ENCODE measurements around the gene TXNDC17.
"Not testable (repeated sequence)": the region's sequence is repeated elsewhere in the genome, so short reads cannot be mapped to it uniquely, and the experiment has no call there.

TXNDC17 gene

DNA sequence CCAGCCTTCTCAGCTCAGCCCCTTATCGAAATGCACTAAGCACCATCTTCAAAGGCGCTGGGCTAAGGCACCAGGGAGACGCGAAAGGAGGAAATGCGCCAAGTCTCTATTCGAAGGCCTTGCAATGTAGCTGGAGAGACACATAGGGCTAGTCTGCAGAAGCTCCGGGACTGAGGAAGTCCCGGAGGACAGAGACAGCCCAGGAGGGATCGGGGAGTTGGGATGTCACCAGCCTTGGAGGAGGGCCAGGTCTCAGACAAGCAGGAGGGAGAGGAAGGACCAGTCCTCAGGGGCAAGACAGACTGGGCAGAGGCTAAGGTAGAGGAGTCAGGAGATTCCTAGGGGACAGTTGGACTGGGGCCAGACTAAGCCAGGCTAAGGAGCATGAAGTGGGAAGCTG, 19.2 kb downstream of the TXNDC17 start:
- no peak for DNase-seq (ENCODE audit: low read depth, low spot score)

DNA sequence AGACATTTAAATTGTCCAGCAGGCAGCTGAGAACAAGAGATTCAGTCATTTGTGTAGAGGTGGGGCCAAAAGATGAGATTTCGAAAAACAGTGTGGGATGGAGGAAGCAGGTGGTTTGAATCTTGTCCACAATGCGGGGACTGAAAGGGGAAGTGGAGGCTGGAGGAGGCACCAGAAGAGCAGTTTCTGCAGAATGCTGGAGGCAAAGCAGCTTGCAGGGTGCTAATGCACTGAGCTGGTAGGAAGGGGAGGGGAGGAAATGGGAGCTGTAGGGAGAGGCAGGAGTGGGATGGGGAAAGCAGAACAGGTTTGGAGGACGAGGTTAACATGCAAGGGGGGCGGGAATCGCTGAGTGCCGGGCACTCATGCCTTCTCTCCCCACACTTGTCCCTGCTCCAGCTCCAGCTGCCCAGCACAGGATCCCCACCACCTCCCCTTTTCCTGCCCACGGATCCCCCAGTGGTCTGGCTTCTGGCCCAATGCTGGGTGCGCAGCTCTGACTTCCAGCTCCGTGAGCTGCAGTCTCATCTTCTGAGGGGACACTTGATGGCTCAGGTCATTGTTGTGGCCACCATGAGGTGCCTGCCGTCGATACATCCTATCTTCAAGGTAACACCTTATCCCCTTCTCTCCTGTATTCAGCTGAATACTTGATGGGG, 20.1 kb downstream of the TXNDC17 start:
- DNase-seq (ENCODE audit: low read depth, low spot score) = no peak

DNA sequence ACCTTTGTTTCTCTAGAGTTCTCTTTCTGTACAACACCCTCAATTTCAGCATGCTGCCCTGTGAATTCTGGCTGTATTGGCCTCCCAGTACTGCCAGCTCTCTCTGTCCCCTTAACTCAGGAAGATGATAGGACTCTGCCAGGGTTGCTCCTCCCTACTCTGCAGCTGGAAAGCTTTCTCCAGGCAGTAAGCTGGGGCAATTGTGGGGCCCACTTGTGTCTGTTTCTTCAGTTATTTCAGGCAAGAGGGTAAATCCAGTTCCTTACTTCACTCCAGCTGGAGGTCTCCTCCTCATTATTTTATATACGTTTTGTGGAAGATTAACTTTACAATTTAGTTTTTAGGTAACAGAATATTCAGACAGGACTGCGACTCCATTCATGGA, 20.6 kb downstream of the TXNDC17 start:
- DNase-seq (ENCODE audit: low read depth, low spot score) = no peak

DNA sequence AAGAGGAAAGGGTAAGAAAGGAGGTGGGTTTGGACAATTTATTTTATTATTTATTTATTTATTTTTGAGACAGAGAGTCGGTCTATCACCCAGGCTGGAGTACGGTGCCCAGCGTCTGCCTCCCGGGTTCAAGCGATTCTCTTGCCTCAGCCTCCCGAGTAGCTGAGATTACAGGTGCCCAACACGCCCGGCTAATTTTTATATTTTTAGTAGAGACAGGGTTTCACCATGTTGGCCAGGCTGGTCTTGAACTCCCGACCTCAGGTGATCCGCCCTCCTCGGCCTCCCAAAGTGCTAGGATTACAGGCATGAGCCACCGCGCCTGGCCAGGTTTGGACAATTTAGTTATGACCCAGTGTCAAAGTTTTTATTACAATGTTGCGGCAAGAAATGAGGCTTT, 22.3 kb downstream of the TXNDC17 start:
- DNase-seq (ENCODE audit: low read depth, low spot score) = not testable (repeated sequence)

DNA sequence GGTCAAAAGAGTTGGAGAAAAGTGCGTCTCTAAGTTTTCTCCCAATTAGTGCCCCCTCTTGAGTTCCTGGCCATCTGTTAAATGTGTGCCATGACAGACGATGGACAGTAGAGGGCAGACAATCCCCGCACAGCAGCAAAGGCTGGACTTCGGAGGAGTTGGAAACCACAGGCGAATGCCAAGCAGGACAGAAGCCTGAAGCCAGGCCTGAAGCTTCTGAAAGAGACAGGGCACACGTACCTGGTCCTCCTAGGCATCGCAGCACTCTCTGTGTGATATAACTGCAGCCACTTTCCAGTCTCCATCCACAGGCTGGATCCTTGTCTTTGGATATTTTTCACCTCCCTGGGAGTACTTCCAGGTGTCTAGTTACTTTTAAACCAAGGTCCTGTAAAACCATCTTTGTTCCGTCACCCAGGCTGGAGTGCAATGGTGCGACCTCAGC, 25.2 kb downstream of the TXNDC17 start:
- peak; percentile 91 for DNase-seq (ENCODE audit: low read depth, low spot score)

DNA sequence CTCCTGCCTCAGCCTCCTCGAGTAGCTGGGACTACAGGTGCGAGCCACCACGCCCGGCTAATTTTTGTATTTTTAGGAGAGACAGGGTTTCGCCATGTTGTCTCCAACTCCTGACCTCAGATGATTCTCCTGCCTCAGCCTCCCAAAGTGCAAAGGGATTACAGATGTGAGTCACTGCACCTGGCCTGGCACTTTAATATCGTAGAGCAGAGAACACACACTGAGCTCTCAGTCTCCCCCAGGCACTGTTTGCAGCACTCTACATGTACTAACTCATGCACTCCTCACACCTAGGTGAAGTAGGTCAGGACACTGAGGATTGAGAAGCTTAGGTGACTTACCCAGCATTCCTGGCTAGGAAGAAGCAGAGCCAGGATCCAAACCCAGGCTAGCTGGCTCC, 25.7 kb downstream of the TXNDC17 start:
- no peak for DNase-seq (ENCODE audit: low read depth, low spot score)

DNA sequence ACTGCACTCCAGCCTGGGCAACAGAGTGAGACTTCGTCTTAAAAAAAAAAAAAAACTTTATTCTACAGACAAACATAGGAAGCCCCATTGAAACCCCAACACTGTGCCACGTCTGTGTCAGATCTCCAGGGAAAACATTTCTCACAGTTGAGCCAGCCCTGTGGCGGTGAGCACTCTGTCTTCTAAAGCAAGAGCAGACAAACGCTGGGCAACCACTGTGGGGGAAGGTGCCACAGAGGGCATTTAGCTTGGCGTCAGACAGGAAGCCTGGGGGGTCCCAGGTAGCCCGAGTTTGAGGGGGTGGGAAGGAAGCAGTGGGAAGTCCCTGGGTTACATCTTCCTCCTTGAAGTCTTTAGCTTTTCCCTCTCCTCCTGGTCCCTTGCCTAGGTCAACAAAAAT, 26.7 kb downstream of the TXNDC17 start:
- DNase-seq (ENCODE audit: low read depth, low spot score) = no peak

DNA sequence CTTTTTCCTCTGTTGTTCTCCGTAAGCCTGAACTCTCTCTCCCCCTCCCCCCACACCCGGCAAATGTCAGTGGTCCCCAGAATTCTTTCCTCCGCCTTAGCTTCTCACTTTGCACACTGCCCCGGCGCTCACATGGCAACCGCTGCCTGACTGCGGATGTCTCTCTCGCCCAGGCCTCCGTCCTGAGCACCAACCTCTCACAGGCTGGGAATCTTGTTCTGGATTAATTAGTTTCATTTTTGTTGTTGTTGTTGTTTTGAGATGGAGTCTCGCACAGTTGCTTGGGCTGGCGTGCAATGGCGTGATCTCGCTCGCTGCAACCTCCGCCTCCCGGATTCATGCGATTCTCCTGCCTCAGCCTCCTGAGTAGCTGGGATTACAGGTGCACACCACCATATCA, 27.4 kb downstream of the TXNDC17 start:
- DNase-seq (ENCODE audit: low read depth, low spot score) = no peak

DNA sequence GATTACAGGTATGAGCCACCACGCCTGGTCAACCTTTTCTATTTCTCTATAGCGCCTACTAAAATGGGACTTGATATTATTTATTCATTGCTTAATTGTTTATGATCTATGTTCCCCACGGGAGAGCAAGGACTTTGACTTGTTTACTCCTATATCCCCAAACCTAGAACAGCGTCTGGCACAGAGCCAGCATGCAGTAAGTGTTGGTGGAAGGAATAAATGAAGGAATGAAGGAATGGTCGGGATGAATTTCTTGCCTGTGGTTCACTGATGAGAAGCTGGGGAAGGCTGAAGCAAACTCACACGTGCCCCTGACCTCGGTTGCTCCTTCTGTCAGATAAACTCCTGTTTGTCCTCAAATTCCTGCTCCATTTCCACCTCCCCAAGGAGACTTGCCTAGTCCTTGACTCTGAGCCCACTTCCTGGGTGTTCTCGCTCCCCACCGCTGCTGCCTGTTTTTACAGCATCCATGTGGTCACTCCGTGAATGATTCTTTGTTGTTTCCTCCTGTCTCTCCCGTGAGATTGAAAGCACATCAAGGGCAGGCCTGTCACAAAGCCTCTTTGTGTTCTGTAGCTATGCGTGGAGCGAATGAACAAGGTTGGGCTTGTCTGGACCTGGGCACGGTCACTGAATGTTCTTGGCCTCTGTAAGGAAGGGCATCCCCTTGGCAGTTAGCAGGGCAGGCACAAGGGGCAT, 28.0 kb downstream of the TXNDC17 start:
- no peak for DNase-seq (ENCODE audit: low read depth, low spot score)

DNA sequence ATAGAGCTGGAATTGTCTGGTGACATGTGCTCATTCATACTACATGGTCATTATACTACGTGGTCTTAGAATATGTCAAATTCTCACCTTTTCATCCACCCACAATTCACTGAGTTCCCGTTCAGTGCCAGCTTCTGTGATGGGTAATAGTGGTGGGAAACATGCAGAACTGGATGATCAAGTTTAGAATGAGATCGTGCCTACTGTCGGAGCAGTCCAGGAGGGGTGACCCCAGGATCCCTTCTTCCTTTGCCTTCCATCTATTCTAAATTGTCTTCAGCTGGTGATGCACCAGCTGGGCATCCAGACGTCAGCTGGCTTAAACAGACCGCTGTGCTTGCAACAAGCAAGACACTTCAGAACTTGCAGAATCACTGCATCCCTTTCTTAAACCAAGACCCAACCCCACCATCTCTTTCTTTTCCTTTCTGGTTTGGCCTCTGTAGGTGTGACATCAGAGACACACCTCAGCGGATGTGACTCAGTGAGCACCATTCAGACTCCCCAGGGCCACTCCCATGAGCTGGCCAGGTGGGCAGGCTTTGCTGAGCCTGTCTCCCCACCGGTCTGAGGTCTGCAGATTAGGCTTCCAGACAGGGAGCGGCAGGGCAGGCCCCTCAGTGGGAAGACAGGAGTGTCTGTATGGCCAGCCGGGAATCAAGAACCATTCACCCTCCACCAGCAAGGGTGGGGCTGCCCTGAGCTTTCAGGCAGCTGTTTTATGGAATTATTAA, 28.8 kb downstream of the TXNDC17 start:
- DNase-seq (ENCODE audit: low read depth, low spot score) = no peak

DNA sequence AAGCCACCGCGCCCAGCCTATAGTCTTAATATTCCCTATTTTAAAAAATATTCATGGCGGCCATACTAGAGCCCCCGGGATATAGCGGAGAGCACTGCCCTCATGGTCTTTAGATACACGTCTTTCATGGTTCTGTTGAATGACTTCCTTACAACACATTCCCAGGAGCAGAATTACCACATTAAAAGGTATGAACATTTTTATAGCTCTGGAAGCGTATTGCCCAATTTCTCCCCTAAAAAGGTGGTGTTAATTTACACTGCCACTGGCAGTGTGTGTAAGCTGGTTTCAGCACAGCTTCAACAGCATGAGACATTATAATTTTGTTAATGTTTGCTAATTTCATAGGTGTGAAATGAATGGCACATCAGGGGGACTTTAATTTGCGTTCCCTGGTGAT, 29.7 kb downstream of the TXNDC17 start:
- DNase-seq (ENCODE audit: low read depth, low spot score) = no peak

DNA sequence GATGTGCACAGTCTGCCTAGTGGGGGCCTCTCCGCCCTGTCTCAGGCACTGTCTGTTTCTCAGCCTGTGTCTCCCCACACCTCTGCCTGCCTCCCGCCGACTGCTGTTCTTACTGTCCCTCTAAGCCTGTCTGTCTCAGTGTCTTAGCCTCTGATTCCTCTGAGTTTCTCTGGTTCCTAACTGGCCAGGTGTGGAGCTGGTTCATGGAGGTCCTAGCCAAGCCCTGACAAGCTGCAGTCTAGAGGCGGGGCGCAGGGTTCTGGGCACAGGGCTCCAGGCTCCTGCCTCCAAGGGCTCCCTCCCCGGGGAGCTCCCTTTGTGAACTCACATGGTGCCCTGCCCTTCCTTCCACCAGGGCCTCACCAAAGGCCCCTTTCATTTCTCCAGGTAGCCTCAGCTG, 30.1 kb downstream of the TXNDC17 start:
- DNase-seq (ENCODE audit: low read depth, low spot score) = no peak

DNA sequence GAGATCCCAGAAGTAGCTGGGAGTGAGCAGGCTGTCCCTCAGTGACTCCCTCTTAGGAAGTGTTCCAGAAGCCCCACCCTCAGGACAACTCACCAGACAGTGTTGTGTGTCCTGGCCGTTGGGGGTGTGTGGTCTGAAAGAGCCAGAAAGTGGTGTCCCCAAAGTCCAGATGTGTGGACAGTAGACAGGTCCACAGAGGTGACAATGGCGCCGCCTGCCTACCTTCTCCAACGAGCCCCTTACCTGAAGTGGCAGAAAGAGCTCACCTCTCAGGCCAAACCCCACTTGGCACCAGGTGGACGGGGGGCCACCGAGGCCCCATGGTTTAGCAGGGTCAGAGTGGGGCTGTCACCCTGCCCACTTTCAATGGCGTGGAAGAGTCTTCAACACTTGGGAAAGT, 30.6 kb downstream of the TXNDC17 start:
- no peak for DNase-seq (ENCODE audit: low read depth, low spot score)

DNA sequence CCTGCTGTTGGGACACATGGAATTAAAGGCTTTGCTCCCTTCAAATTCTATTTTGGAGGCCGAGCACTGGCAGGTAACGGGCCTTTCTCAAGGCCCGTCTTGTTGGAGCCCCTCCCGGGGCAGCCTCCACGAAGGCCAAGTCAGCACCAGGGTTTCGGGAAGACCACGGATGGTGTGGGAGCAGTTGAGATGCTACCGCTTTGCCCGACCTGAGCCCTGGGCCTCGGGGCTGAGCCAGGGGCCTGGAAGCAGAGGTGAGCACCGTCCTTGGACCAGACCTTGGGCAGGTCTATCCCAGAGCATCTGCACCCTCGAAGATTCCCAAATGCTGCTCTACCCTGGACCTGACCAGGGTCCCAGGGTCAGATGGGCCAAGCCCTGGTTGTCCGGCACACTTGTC, 33.7 kb downstream of the TXNDC17 start:
- DNase-seq (ENCODE audit: low read depth, low spot score) = no peak

DNA sequence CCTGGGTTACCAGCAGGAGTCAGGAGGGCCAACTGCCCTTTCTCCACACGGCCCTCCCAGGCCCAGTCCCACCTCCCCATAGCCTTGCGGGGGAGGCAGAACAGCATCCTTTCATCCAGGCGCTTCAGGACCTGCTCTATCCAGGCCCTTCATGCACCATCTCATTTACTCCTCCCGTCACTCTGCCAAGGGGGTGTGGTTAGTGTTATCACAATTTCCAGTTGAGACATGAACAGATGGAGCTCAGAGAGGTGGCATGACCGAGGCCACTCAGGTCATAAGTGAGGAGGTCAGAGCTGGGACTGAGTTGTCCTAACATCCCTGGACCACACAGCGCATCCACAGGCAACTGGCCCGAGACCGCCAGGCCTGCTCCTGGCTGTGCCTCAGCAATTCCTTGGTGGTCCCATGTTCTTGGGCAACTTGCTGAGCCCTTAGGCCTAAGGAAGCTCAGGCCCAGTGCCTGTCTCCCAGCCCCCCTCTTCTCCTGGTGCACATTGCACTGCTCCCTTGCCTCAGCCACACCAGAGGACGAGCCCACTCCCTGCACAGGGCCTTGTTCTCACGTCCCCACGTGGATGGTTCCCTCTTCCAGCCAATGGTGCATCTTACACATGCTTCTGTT, 34.5 kb downstream of the TXNDC17 start:
- DNase-seq (ENCODE audit: low read depth, low spot score) = no peak

DNA sequence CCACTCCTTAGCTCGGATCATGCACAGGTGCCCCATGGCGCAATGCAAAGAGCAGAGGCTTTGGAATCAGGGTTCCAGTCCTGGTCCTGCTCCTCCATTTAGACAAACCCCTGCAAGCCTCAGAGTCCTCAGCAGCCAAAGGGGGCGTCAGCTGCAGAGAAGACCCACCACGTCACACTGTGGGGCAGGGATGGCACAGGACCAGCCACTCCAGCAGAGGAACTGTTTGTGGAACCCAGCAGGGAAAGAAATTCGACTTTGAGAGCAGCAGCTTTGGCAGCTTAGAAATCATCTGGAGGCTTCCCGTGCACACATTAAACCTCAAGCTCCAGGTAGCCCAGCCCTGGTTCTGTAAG, 35.9 kb downstream of the TXNDC17 start:
- no peak for DNase-seq (ENCODE audit: low read depth, low spot score)

DNA sequence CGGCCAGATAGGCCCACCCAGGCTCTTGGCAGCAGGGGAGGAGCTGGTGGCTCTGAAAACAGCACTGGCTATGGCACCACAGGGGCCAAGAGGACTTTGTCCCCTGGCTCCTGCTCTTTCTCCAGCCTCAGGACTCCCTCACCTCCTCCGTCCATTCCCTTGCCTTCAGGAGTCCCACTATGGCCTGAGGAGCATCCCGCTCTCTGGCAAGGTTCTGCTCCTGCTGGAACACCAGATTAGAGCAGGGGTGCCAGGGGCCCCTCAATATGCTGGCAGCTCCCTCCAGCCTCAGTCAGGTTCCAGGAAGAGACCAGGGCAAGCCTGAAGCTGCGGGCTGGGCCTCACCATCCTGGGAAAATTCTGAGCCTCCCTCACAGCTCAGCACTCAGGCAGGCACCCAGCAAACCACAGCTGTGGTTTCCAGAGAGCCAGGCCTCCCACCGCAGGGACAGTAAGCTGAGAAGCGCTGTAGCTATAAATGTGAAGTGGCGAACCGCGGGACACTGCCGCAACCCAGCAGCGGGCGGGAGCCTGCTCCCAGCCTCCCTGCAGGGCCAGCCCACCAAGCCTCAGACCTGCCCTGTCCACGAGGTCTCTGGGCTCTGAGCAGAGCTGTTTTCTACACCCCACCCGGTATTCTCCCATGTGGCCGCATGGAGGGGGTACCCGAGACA, 36.4 kb downstream of the TXNDC17 start:
- DNase-seq (ENCODE audit: low read depth, low spot score) = peak; percentile 79

DNA sequence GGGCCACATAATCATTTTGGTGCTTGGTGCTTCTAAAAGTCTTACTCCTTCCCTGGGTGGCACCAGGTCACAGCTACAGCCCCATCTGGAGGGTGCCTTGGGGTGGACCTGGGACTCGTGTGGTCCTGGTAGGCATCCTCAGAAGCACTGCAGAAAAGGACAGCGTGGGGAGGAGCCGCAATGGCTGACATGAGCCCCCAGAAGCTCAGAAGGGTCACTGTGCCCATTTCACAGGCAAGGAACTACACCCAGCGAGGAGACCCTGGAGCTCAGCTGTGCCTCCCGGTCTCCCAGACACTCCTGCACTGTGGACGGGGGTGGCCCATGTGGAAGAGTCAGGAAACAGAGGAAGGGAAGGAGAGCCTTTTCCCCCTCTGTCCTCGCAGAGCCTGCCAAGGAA, 37.1 kb downstream of the TXNDC17 start:
- no peak for DNase-seq (ENCODE audit: low read depth, low spot score)

DNA sequence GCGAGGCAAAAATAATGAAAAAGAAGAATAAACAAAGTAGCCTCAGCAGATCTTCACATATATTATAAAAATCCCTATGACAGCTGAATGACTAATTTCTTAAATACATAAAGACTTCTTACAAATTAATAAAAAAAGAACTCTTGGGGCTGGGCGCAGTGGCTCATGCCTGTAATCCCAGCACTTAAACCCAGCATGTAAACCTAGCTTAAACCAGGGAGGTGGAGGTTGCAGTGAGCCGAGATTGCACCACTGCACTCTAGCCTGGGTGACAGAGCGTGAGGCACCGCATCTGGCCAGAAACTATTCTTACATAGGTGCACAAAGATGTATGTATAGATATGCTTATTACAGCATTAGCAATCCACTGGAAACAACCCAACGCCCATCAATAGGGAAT, 38.4 kb downstream of the TXNDC17 start:
- DNase-seq (ENCODE audit: low read depth, low spot score) = no peak

DNA sequence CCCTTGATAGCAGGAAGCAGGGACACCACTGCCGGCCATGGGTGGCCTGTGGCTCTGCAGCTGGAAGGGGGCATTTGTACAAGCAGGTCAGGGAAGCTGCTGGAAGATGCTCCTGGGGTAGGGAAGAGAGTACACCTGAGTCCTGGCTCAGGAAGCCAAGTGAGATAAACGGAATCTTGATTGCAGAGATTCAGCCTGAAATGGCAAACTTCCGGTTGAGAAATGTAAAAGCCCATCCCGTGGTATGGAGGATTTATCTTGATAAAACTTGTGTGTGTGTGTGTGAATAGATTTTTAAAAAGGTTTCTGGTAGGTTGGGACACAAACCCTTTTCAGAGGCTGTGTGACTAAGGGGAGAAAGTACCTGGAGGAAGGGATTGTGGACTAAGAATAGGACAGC, 40.3 kb downstream of the TXNDC17 start:
- DNase-seq (ENCODE audit: low read depth, low spot score) = no peak

DNA sequence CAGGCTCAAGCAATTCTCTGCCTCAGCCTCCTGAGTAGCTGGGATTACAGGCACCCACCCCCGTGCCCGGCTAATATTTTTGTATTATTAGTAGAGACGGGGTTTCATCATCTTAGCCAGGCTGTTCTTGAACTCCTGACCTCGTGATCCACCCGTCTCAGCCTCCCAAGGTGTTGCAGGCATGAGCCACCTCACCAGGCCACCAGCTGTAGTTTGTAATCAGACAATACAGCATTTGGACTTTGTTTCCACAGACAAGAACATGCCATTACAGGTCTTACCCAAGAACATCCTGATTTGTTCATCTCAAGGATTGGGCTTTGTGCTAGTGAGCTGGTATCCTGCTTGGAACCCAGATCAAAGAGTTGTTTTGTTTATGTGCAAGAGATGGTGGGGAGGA, 40.8 kb downstream of the TXNDC17 start:
- no peak for DNase-seq (ENCODE audit: low read depth, low spot score)

DNA sequence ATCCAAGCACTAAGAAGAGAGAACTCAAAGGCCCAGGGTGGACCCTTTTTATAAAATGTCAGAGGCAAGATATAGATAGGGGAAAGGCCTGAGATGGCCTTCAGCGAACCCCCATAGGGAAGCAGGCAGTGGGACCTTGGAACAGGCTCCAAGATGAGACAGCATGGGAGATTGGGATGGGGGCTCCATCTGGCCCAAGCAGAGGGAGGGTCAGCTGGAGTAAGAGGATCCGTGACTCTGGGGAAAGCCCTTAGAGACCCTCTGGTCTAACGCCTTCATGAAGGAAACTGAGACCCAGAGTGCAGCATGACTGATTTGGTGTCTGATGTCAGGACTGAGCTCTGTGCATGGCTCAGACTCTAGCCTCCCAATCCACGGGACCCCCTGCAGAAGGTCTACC, 41.5 kb downstream of the TXNDC17 start:
- no peak for DNase-seq (ENCODE audit: low read depth, low spot score)

Data from astrocyte of the hippocampus (primary cell).